Ecto neural progenitor cell (in vitro differentiated cells): ENCODE measurements around the gene PIEZO2.

Experiments
- DNase-seq: peaks from one replicate; pipeline ENCODE4 v3.0.0-alpha.2; 2018; ENCODE audit warnings: low spot score

PIEZO2 gene

DNA sequence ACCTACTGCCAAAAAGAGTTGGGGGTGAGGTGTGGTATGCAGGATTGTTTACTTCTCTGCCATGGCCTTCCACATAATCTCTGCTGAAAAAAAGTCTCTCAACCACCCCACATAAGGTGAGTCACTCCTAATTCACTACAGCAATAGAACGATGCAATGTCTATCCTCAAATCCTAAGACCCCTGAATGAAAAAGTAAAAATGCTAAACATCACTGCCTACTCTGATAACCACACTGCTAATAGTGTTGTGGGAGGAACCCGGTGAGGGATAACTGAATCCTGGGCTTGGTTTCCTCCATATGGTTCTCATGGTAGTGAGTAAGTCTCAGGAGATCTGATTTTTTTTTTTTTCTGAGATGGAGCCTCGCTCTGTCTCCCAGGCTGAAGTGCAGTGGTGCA is 252.5 kb downstream of the PIEZO2 start:
- DNase-seq = no peak

DNA sequence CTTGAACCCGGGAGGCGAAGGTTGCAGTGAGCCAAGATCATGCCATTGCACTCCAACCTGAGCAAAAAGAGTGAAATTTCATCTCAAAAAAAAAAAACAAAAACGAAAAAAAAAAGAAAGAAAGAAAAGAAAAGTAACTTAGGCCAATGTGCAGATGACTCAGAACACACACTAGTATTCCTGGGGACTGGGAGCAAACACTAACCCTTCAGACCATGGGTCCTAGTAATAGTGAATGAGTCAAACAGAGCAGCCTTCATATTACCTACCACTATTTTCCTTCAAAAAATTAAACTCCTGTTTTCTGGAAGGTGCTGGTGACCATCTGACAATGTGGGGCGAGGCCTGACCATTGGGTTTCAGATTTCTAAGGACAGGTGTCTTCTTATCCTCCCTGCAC is 253.4 kb downstream of the PIEZO2 start:
- DNase-seq = no peak

DNA sequence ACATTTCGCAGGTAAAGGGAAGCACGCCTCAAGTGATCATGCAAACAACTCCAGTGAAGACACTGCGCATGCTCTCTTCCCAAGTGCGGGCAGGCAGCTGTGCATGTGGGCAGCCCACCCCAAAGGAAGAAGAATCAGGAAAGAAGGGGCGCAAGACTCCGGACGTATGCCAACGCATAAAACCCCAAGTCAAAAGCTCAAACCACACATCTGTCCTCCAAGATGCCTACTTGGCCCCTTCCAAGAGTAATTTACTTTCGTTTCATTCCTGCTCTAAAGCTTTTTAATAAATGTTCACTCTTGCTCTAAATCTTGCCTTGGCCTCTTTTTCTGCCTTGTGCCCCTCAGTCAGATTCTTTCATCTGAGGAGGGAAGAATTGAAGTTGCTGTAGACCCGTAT is 254.9 kb downstream of the PIEZO2 start:
- DNase-seq = no peak

DNA sequence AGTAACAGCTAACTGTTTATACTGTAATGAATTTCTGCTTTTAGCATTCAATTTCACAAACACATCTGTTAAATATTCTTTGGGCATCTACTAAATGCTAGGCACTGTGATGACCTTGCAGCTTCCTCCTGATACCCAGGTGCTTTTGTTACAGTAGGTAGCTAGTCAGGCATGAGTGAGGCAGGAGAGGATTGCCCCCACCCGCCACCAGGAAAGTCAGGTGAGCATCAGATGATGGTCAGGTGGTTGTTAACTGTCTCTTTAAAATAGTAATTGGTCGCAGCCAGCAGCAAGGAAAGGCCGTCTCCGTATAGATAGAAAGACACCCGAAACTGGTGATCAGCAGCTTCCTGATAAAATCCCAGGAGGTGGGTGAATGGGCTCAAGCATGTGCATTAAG is 255.6 kb downstream of the PIEZO2 start:
- DNase-seq = no peak

DNA sequence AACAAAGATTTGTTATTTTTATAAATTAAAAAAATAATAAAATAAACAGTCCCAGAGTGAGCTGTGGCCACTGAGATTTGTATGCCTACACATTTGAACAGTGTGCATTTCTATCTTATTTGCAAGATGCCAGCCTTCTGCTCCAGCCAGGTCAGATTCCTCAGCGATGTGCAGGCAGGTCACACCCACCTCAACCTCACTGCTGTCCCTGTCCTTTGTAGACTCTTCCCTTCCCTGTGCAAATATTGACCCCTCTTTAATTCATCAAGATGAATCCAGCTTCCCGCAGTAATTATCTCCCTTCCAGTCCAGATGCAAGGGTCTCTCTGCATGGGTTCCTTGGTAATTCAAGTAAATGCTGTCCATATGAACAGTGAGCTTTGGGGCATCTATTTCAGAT is 256.2 kb downstream of the PIEZO2 start:
- no peak for DNase-seq

DNA sequence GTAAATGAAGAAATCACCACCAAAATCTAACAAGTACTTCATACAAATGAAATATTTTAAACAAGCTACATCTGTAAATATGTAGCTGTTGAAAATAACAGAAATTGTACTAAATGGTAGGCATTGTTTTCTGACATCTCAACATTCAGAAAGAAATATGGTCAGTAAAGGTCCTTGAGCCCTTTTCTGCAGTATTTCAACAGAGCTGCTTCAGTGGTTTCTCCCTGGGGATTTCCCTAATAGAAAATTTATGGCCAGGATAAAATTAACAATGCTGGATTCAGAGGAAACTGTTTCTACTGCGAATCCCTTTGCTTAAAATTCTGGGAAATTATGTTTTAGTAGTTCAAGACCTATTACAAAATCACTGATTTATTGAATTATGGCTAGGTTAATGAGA is 256.6 kb downstream of the PIEZO2 start:
- DNase-seq = no peak

DNA sequence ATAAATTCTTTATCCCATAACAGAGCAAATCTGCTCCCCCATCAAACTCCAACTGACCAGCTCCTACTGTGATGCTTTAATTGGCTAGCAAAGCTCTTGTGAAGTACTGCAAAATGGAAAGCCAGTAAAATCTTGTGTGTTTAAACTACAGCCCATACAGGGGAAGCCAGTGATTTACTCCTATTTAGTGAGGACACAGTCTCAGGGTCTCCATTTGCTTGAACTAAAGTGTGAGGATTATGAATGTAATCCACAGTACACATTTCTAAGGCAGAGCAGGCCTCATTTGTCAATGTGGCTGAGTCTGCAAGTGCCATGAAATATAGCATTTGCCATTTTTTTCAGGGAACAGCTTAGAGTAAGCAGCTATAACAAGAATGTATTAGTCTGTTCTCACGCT is 259.3 kb downstream of the PIEZO2 start:
- DNase-seq = no peak

DNA sequence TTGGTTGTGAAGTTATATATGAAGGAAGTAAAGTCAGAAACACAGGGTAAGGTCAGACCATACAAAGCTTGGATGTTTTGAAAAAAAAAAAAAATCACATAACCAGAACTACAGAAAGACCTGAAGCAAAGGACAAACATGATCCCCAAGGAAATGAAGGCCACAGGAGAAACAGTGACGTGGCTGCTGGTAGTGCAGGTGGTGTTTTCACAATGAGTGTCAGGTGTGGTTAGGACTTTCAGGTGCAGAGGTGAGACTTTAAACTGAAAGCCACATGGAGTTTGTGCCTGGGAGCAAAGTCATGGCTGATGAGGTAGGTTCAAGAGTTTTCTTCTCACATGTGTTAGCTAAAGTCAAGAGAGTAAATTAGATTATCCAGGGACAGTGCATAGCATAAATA is 270.7 kb downstream of the PIEZO2 start:
- DNase-seq = no peak

DNA sequence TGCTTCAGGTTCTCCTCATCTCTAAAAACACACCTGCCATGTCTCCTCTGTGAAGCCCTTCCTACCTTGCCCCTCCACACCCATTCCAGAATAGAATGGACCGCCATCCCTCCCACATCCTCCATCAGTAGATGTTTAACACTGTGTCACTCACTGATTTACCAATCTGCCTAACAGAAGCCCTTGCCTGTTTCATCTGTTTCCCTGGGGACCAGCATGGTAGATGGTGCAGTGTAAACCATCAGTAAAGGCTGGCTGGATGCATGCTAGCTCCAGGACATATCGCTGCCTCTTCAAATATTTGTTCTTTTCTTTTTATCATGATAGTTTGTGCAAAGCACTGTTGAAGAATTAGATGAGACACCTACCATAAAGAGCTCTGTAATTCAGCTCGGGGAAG is 271.4 kb downstream of the PIEZO2 start:
- no peak for DNase-seq

DNA sequence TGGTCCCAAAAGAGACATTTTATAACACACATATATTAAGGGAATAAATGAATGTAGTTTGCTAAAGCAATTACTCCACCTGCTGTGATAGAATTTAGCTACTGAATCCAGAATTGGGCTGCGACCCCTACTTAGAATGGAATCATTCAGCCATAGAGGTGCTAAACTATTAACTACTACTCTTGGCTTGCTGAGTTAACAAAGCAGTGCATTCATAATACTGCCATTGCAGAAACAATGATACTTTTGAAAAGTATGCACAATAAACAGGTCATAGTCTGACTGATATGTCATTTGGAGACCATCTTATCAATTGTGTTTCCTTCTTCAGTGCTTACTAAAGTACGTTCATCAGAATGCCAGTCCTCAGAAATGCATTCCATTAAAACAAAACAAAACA is 273.6 kb downstream of the PIEZO2 start:
- no peak for DNase-seq

DNA sequence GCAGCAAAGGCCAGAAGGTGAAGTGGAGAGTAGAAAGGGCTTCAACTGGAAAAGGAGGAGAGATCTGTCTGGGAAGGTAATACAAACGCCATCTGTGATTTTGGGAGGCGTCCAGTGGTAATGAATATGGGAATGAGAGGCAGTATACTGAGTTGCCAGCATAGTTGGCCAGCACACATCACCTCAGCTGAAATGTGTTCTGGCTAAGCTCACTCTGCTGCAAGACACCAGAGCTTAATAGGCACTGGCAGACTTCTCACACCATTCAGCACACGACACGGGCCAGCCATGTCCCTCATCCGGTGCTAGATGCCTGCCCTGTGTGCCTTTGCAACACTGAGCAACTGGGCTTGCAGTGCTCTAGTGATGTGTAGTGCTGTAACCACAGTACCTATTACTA is 277.1 kb downstream of the PIEZO2 start:
- no peak for DNase-seq

DNA sequence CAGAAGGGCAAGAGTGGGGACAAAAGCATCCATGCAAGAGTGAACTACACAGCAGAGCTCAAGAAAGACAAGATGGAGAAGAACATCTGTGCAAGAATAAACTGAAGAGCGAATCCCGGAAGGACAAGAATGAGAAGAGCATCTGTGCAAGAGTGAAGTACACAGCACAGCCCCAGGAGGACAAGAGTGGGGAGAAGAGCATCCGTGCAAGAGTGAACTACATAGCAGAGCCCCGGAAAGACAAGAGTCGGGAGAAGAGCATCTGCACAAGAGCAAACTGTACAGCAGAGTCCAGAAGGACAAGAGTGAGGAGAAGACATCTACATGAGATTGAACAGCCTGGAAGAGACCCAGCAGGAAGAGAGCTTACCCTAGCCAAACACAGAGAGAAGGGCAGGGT is 284.6 kb downstream of the PIEZO2 start:
- DNase-seq = no peak

DNA sequence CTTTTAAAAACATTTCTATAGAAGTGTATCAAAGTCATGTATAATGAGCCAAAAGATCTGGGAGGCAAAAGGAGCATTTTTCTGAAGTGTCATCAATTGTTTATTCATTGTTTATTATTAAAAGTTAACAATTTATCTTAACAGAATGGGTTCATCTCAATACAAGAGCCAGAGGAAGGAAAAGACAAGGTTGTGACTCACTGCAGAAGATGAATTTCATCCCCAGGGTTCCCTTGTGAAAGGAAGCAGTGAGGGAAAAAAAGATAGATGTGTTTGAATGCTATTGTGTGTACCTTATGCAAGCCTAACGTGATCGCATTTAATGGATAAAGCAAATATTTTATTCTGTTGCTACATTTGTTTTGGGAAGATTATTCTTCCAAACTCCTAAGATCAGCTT is 286.3 kb downstream of the PIEZO2 start:
- DNase-seq = no peak

DNA sequence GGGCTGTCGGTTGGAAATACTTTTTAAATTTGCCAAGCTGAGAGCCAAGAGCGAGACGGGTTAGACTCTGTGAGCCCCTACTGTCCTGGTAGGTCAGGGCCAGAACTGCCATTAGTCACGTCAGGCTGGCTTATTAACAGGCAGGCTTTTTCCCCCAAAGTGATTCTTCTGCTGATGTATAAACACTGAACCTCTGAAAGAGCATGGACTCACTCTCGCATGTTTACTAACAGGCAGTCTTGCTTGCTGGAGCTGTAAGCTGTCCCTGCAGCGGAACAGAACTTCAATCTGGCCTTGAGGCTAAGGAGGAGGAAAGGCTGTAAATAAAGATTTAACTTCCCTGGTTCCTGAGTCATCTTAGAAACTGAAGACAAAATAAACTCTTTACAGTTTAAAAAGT is 288.4 kb downstream of the PIEZO2 start:
- no peak for DNase-seq

DNA sequence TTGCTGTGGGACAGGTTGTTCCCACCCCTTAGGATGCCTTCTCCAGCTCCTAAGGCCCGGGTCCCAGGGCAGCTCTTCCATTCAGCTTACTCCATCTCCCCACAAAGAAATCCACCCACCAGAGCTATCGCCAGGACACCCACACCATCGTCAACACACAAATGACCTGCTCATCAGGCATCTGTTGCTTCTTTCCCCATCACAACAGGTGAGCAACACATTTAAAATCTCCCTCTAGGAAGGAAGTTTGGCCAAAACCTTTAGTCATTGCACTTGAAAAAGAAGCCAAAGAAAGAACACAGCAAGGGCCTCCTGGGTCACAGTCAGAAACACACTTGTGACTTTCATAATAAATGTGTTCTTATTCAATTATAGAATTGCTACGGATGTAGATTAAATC is 289.0 kb downstream of the PIEZO2 start:
- DNase-seq = no peak

DNA sequence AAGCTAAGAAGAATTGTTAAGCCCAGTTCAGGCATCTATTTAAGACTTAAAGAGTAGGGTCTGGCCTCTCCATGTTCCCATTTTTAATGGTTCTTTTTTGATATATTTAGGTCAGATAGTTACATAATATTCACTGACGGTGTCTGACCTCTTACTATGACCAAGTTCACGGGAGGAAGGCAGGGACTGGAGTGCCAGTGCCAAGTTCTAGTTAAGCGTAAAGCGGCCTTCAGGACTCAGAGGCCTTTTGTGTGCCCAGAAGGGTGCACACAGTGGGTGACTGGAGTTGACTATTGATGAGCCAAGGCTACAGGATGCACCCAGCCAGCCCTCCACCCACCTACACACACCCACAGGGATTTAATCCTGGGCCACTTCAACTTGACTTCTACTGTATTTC is 290.9 kb downstream of the PIEZO2 start:
- no peak for DNase-seq

DNA sequence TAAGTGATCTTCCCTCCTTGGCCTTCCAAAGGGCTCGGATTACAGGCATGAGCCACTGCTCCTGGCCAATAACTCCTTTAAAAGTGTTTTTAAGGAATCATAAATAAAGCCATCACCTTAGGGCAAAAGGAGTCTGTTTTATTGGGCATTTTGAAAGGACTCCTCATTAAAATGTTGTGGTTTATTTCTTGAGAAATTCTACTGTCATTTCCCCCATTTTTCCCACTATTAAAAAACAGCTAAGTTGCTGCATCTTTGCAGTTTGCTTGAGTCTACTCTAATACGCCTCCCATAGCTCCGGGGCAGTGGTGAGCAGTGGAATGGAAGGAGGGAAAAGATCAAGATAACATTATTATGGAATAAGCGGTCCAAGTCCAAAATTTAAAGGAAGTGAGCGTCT is 293.2 kb downstream of the PIEZO2 start:
- DNase-seq = no peak

DNA sequence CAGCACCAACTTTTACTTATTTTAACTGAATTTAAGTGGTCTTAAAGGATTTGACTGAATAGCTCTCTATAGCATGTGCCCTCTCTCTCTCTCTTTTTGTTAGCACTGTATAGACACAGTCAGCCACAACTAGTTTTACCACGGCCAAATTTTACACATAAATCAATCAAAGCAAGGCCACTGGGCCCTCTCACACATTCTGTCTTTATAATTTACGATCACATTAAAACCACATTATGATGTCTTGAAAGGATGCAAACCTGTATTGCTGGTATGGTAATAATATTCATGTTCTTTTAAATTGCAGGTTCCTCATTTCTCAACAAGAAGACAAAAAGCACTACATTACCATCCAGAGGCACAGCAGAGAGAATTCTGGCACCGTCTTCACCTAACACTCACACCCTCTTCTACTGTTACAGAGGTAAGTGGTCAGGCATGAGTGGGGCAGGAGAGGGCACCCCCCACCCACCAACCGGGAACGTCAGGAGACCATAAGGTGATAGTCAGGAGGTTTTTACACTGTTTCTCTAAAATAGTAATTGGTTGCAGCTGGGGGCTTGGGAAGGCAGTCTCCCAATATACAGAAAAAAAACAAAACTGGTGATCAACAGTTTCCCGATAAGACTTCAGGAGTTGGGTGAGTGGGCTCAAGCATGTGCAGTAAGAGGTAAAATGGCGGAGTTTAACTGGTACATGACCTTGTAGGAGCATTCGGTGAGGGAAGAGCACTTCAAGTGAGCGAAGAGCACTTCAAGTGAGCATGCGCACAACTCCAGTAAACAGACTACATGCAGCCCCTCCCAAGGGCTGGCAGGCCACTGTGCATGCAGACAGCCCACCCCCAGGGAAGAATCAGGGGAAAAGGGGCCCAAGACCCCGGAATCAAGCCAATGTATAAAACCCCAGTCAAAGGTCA is 296.7 kb downstream of the PIEZO2 start:
- DNase-seq = no peak

DNA sequence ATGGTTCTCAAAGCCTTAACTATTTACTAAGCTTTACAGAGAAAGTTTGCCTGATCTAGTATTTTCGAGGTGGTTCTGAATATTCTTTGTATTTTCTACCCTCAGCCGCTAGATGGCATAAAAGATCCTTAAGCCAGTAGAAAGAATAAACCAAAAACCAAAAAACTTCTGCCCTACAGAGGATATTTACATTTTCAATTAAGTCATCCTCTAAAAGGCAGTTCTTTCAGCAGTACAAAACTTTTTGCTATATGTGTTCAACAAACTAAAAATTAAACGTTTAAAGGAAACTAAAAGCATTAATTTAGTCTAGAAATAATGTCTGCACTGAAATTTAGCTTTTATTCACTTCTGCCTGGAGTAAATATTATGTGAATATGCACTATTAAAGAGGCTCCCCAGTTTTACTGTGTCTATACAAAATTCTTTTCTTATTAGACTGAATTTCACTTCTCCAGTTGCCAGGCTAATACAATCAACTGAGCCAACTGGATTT is 297.5 kb downstream of the PIEZO2 start:
- no peak for DNase-seq

DNA sequence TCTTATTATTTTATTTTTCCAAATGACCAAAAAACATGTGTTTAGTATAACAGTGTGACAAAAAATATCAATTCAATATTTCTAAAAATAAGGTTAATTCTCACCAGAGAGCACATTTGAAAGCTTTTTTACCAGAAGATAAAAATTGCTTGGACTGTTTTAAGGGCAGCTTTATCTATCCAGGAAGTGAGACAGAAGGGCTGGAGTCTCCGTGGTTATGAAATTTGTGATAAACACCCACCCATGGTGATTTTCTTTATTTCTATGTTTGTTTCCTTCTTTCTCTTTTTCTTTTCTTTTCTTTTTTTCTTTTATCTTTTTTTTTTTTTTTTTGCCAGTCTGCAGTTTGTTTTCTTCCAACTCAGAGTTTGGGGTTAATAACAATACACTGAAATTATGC is 298.5 kb downstream of the PIEZO2 start:
- DNase-seq = no peak

DNA sequence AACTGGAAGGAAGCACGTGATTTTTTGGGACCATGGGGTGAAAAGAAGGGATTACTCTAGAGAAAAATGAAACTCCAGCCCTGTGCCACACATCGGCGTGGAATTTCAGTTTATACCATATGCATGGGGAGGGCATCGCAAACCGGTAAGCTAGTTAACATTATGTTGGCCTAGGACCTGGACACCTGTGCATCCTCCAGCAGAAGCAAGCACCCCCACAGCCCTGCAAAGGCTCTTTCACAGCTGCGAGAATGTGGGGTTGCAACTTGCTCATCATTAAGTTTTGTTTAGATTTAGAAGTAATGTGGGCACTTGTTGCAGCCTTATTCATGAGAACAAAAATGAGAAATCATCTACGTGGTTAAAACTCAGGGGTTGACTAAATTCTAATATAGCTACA is 299.2 kb downstream of the PIEZO2 start:
- DNase-seq = no peak

DNA sequence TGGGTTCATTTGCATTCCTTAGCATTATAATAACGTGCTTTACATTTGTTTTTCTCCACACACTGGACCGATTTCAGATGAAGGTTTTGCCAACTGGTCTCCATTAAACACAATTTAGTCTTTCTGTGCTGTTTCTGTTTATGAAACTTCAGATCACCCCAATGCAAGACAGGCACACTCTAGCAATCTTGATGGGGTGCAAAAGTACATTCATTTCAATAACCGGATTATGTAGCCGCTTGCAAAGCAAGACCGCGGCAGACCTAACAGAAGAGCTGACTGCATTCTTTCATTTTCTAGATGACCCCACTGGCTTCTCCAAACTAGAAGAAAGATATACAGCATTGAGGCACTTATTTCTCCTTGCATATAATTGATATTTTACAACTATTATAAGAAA is 301.5 kb downstream of the PIEZO2 start:
- no peak for DNase-seq

DNA sequence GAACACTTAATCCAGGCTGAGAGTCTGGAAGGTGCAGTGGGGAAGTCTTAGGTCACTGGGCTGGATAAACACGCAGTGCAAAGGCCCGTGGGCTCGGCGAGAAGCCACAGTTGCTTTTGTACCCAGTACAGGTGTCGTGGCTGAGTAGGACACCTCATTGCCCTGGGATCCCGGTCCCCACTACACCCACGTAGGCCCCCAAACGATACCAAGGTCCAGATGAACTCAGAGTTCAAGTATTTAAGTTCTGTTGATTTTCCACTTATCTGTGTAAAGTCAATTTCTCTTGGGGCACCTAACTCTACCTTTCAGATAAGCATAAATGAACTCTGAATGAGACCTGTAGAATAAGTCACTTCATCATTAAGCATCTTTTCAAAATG is 302.0 kb downstream of the PIEZO2 start:
- no peak for DNase-seq
